Ammon's horn (tissue), 1 donor: Measurements from ENCODE around the gene NAA15.
"Not testable (repeated sequence)": the region's sequence is repeated elsewhere in the genome, so short reads cannot be mapped to it uniquely, and the experiment has no call there.

Source experiments
- DNase-seq: peaks from one replicate; pipeline ENCODE4 v3.0.0-alpha.2; 2016; ENCODE audit warnings: low spot score

NAA15 gene

DNA sequence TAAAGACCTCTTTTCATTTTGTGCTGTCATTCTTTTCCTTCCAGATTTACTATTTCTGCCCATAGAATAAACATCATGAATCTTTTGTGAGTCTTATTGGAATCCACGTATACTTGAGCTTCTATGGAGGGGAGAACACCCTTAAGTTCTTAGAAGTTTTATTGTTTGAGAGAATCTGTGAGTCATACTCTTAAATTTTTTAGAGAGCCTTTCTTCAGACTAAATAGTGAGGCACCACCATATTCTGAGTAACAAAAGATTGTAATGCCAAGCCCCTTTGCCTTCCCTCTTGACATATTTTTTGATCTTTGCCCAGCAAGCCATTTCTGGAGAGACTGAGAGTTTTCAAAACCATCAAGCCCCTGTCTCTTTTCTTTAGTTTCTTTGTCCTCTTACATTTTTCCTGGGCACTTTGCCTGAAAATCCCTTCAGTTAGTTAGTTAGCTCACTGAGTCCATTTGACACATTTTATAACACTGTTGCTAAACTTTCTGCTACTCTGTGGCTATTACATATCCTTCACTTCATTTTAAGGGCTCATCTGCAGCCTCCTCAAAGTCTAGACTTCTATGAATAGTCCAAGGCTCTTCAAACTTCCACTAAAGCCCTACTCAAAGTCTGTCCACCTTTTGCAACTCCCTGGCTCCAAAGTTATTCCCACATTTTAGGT, 66.3 kb downstream of the NAA15 start:
- no peak for DNase-seq

DNA sequence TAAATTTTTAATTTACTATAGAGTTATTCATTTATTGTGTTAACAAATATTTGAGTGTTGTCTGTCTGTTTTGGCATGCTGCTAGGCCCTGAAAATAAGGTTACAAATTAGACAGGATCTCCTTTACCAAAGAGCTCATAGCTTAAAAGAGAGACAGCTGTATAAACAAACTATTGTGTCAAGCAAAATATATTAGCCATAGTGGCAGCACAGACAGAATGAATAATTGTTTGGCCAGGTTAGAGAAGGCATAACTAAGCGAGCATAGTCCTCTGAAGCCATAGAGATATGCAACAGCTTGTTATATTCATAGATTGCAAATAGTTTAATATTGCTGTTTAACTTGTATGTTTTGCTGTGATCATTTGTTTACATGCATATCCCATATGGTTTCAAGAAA, 67.7 kb downstream of the NAA15 start:
- no peak for DNase-seq

- no peak for DNase-seq
Observed at GRCh38 chr4:139374251-139374650, 72.9 kb downstream of the NAA15 start.

DNA sequence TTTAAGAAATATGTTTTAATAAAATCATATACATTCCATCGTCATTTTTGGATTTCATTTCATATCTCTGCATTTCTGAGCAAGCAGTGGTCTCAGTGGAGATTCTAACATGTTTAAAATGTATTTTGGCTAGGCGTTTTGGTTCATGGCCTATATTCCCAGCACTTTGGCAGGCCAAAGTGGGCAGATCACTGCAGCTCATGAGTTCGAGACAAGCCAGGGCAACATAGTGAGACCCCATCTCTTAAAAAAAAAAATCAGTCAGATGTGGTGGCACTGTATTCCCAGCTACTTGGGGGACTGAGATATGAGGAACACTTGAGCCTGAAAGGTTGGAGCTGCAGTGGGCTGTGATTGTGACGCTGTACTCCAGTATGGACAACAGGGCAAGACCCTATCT, 85.1 kb downstream of the NAA15 start:
- DNase-seq: no peak

DNA sequence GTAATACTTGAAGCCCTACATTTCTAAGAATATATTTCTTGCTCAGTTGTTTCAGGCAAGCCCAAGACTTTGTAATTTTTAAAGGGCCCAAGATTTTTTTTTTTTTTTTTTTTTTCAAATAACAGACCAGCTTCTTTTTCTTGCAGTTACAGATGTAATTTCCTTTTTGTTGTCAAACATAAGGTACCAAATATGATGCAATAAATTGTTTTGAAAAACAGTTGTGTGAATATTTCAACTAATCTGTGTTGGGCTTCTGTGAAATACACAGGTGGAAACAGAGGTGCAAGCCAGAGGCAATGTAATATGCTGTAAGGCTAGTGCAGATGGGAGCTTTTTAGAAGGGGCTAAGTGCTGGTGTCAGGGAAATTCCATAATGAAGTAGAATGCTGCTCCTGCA, 87.8 kb downstream of the NAA15 start:
- DNase-seq: no peak

GRCh38 chr4:139389991-139390390, 88.7 kb downstream of the NAA15 start:
- DNase-seq: no peak

DNA sequence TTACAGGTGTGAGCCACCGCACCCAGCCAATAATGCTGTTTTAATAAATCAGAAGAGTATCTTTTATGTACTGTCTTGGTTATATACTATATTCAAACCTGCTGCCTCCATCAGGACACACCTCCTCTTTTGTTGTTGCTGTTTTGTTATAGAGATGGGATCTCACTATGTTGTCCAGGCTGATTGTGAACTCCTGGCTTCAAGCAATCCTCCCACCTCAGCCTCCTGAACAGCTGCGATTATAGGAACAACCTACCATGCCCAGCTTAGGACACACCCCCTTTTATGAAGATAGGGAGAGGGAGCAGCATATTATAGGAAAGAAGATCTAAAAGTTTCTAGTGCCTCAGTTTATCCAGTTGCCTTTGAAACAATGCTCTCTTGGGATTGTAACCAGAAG, 90.4 kb downstream of the NAA15 start:
- no peak for DNase-seq

GRCh38 chr4:139392797-139393196, 91.5 kb downstream of the NAA15 start:
- no peak for DNase-seq

- no peak for DNase-seq
Observed at GRCh38 chr4:139401368-139401767, 100.1 kb downstream of the NAA15 start.

- DNase-seq: no peak
Observed at GRCh38 chr4:139402436-139402835, 101.1 kb downstream of the NAA15 start.

DNA sequence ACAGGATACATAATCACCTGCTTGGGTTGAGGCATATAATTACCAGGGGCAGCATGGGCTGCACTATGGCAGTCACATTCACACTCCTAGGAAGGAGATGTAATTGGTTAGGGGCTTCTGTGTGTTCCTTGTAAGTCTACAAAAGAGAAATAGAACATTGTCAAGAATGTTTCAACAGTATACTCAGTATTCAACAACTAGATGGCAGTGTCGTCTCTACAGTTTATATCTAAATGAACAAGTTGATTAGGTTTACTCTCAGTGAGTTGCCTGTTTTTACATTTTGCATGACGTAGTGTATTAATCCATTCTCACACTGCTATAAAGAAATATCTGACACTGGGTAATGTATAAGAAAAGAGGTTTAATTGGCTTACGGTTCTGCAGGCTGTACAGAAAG, 102.2 kb downstream of the NAA15 start:
- DNase-seq: no peak

DNA sequence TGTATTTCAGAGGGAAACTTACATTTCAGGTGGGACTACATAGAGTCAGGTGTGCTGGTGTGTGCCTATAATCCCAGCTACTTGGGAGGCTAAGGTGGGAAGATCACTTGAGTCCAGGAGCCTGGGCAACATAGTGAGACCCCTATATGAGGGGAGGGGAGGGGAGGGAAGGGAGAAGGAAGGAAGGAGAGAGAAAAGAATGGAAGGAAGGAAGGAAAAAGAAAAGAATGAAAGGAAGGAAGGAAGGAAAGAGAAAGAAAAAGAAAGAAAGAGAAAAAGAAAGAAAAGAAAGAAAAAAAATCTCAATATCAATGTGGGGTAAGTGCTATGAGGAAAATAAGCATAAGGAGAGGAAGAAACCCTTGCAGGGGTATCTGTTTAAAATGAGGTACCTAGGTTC, 109.0 kb downstream of the NAA15 start:
- DNase-seq: no peak

GRCh38 chr4:139414671-139415210, 113.4 kb downstream of the NAA15 start:
- DNase-seq: not testable (repeated sequence)

DNA sequence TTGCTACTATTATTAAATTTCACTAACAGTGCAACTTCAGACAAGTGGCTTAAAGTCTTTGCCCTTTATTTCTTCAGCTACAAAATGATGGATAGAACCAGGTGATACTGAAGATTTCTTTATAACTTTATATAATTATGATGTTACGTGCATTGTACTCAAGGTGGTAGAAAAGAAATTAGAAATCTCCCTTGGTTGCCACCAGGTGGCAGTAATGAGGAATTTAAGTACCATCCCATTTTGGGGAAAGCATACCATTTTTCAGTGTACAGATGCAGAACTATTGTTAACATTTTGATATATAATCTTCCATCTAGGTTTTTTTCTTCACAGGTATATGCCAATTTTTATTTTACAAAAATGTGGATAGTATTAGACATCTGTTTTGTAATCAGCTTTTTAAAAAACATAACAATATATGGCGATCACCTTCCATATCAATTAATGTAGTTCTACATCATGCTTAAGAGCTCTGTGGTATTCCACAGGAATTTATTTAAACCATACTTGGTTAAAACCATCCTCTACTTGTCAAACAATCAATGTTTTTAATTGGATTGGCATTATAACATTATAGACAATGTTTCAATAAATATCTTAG, 114.9 kb downstream of the NAA15 start:
- DNase-seq: peak; percentile 60

DNA sequence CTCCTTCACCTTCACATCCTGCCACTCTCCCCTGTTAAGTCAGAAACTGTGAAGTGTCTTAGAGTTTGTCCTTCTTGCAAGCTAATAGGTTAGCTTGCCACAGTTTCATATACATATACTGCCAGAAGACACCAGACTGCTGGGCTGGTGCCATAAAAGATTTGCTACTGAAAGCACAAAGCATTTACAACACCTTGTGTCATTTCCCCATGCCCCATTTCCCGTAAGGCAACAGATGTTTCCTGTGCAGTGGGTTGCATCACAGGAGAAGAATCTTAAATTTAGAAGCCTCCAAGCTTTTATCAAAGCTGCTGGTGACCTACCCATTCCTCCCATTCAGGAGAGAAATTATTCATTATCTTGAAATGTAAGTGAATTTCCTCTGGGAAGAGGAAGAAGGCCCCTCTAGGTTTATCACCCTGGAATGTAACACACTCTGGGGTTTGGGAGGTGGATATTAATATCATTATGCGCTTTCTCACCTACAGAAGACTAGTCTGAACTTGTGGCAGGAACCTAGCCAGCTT, 118.1 kb downstream of the NAA15 start:
- DNase-seq: peak; percentile 77

GRCh38 chr4:139420652-139421051, 119.3 kb downstream of the NAA15 start:
- DNase-seq: no peak

GRCh38 chr4:139436122-139436521, 134.8 kb downstream of the NAA15 start:
- DNase-seq: no peak

- DNase-seq: no peak
Observed at GRCh38 chr4:139438141-139438540, 136.8 kb downstream of the NAA15 start.

DNA sequence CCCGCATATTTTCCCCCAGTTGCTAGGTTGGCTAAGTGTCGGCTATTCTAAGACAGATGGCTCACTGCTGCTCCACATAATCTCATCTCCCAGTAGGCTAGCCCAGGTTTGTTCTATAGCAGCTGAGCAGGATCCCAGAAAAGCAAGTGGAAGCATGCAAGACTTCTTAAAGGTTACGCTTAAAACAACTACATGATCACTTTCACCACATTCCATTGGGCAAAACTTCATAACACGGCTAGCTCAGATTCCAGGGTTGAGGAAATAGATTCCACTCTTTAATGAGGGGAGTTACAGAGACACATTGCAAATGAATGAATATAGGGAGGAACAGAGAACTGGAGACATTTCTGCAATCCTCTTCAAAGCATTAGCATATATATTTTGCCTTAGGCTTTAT, 139.7 kb downstream of the NAA15 start:
- no peak for DNase-seq

DNA sequence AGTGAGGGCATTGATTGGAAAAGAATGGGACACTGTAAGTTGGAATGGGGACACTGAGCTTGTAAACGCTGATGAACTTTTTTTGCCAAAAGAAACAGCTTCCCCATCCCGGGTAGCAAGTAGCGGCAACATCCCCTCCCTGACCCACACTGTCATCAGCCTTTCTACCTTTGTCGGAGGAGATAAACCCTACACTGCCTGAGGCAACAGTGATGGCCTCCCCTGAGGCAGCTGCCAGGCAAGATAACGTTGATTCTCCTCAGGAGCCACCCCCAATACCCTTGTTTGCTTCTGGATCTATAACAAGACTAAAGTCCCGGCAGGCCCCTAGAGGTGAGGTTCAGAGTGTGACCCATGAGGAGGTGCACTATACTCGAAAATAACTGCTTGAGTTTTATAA, 142.4 kb downstream of the NAA15 start:
- DNase-seq: no peak

DNA sequence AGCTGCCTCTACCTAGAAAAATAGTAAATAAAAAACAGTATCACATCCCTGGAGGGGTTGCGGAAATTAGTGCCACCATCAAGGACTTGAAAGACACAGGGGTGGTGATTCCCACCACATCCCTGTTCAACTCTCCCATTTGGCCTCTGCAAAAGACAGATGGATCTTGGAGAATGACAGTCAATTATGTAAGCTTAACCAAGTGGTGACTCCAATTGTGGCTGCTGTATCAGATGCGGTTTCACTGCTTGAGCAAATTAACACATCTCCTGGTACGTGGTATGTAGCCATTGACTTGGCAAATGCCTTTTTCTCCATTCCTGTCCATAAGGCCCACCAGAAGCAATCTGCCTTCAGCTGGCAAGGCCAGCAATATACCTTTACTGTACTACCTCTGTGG, 143.6 kb downstream of the NAA15 start:
- DNase-seq: not testable (repeated sequence)

DNA sequence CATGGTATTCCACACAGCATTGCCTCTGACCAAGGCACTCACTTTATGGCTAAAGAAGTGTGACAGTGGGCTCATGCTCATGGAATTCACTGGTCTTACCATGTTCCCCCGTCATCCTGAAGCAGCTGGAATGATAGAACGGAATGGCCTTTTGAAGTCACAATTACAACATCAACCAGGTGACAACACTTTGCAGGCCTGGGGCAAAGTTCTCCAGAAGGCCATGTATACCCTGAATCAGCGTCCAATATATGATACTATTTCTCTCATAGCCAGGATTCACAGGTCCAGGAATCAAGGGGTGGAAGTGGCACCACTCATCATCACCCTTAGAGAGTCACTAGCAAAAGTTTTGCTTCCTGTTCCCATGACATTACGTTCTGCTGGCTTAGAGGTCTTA, 145.8 kb downstream of the NAA15 start:
- DNase-seq: not testable (repeated sequence)

DNA sequence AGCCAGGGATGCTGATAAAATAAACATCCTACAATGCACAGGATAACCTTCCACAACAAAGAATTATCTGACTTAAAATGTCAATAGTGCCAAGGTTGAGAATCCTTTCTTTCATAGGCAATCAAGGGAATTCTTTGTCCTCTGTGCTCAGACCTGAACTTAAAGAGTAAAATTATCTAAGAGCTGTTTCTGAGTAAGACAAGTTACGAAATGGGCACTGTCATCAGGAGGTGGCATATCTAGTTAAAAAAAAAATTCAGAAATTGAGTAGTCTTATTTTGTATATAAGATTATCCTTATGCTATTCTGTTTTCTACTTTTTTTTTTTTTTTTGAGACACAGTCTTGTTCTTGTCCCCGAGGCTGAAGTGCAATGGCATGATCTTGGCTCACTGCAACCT, 149.3 kb downstream of the NAA15 start:
- DNase-seq: no peak

DNA sequence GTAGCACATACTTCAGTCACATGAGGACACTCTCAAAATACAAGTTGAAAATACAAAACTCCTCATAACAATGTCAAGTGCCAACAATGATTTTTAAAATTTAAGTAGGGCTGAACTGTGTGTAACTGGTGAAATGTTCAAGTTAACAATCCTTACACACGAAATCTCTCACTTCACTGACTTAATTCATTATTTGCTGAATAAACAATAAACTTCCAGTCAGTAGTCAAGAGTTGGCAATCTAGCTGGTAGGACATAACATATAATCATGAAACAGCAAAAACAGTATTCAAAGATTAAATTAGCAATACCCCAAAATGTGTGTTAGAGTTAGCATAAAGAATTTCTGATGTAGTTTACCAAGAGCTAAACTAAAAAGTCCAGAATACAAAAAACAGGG, 150.7 kb downstream of the NAA15 start:
- no peak for DNase-seq
